Smooth muscle cell (in vitro differentiated cells): ENCODE results near the gene SYTL2. TPM values are rescaled to one million over a fixed set of nuclear protein-coding genes. Genes with fewer than 3 reads are reported as not detected.

ENCODE experiments used
- DNase-seq: peaks from one replicate; lab custom pipeline; 2025; ENCODE audit not compliant: unreplicated experiment; lab: John Stamatoyannopoulos, UW
- H2AFZ ChIP-seq: fragments of 200-600 bp; sonication (generic); 2 replicates; pipeline ENCODE4 v1.6.0; 2016; ENCODE audit warnings: antibody characterized with exemption, low read depth, mild to moderate bottlenecking
- H3F3A ChIP-seq: fragments of 200-600 bp; sonication (generic); 2 replicates; pipeline ENCODE4 v1.6.0; 2017; ENCODE audit warnings: antibody characterized with exemption, low read depth
- H3K27ac ChIP-seq: fragments of 200-600 bp; sonication (generic); 2 replicates; pipeline ENCODE4 v1.5.1; 2016; ENCODE audit warnings: low read depth, mild to moderate bottlenecking
- H3K27me3 ChIP-seq: fragments of 200-600 bp; sonication (generic); 2 replicates; pipeline ENCODE4 v1.6.1; 2016; ENCODE audit warnings: low read depth, mild to moderate bottlenecking
- H3K36me3 ChIP-seq: fragments of 200-600 bp; sonication (generic); 2 replicates; pipeline ENCODE4 v1.5.1; 2016; ENCODE audit warnings: low read depth
- H3K4me1 ChIP-seq: fragments of 200-600 bp; sonication (generic); 2 replicates; pipeline ENCODE4 v1.5.1; 2016; ENCODE audit warnings: low read depth
- H3K4me2 ChIP-seq: fragments of 200-600 bp; sonication (generic); 2 replicates; pipeline ENCODE4 v1.6.0; 2016; ENCODE audit warnings: mild to moderate bottlenecking
- H3K4me3 ChIP-seq: fragments of 200-600 bp; sonication (generic); 2 replicates; pipeline ENCODE4 v1.5.1; 2016; ENCODE audit warnings: mild to moderate bottlenecking
- H3K79me2 ChIP-seq: fragments of 200-600 bp; sonication (generic); 2 replicates; pipeline ENCODE4 v1.6.0; 2016; ENCODE audit warnings: low read depth, mild to moderate bottlenecking
- H3K9ac ChIP-seq: fragments of 200-600 bp; sonication (generic); 2 replicates; pipeline ENCODE4 v1.6.0; 2016; ENCODE audit warnings: low read depth
- H3K9me3 ChIP-seq: fragments of 200-600 bp; sonication (generic); replicated peaks from 2 replicates; pipeline ENCODE4 v1.5.1; 2016; ENCODE audit warnings: low read depth
- H4K20me1 ChIP-seq: fragments of 200-600 bp; sonication (generic); 2 replicates; pipeline ENCODE4 v1.6.0; 2016; ENCODE audit warnings: low read depth
- WGBS: methylation state at CpG from one replicate; pipeline ENCODE4 v1.1.7; 2016; ENCODE audit warnings: low lambda C conversion rate; 5-methylcytosine and 5-hydroxymethylcytosine counted together
- polyA plus RNA-seq: library from polyadenylated mRNA; unstranded; fragments of >200 nt; fragmentation: Nextera tagmentation; extraction: Ambion mirVana; gene quantifications from 2 replicates; pipeline ENCODE4 v1.2.1, GENCODE V29; 2016
- total RNA-seq: library from RNA; depleted of rRNA; stranded (reverse); fragments of >200 nt; gene quantifications from 2 replicates; pipeline ENCODE4 v1.2.3, GENCODE V29; 2014
- TF ChIP-seq, protein P1 (sequence below): fragments of 200-600 bp; sonication (generic); IDR thresholded peaks from 2 replicates; pipeline ENCODE4 v1.5.1; 2017; ENCODE audit warnings: borderline replicate concordance, mild to moderate bottlenecking, antibody characterized with exemption; ENCODE audit not compliant: insufficient read depth, poor library complexity, severe bottlenecking

Gene SYTL2
- total and polyA plus RNA-seq, 2 experiments from 2014 or later = 10.4 to 50.7 TPM

DNA sequence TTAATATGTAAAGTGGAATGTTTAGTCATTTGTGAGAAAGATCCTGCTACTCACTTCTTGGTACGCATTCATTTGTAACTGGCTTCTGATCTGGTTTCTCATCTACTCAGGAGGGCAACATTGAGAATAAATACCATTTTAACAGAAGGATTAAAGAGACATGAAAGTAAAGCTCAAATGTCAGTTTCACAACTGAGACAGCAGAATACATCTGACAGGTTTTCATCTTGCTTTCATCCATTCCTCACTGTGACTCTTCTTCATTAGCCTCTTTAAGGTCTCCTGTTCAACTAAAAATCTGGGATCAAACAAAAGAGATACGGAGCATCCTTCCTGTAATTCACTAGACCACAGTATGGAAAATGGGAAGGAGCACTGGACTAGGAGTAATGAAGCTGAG is 93.5 kb downstream of the SYTL2 start:
- Histone ChIP-seq H2AFZ (no peak overlapping the region), H4K20me1 (no peaks in the 10 kb centered on the region), H3K4me3 (no peak overlapping the region), H3K4me2 (no peak overlapping the region), H3K27me3 (no peaks in the 10 kb centered on the region), H3F3A (peaks cover 11% of the 10 kb centered on the region), H3K9me3 (no peaks in the 10 kb centered on the region), H3K79me2 (no peaks in the 10 kb centered on the region), H3K4me1 (peaks cover 32% of the 10 kb centered on the region), H3K27ac (no peak overlapping the region), H3K36me3 (no peaks in the 10 kb centered on the region), H3K9ac (no peak overlapping the region)
- TF ChIP-seq, protein P1, sequence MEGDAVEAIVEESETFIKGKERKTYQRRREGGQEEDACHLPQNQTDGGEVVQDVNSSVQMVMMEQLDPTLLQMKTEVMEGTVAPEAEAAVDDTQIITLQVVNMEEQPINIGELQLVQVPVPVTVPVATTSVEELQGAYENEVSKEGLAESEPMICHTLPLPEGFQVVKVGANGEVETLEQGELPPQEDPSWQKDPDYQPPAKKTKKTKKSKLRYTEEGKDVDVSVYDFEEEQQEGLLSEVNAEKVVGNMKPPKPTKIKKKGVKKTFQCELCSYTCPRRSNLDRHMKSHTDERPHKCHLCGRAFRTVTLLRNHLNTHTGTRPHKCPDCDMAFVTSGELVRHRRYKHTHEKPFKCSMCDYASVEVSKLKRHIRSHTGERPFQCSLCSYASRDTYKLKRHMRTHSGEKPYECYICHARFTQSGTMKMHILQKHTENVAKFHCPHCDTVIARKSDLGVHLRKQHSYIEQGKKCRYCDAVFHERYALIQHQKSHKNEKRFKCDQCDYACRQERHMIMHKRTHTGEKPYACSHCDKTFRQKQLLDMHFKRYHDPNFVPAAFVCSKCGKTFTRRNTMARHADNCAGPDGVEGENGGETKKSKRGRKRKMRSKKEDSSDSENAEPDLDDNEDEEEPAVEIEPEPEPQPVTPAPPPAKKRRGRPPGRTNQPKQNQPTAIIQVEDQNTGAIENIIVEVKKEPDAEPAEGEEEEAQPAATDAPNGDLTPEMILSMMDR = no peak
- DNase-seq = no peak
- WGBS = 93% methylated on average over 2 of the region's 2 CpGs

DNA sequence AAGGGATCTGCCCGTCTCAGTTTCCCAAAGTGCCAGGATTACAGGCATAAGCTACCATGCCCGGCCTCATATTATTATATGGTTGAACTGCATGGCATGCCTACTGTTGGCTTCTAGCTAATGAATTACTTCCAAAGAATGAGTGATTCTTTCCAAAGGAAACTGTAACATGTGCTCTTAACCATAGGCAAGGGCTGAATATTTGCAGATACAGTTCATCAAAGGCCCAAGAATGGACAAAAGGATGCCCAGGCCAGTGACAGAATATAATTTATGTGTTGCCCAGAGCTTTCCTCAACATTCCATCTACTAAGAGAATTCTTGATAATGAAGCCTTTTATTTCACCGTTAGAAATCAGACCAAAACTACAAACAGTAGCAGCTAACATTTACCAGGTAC is 98.0 kb downstream of the SYTL2 start:
- Histone ChIP-seq H3K27me3 (no peaks in the 10 kb centered on the region), H3K9ac (no peak overlapping the region), H3F3A (no peaks in the 10 kb centered on the region), H3K9me3 (no peaks in the 10 kb centered on the region), H3K27ac (no peak overlapping the region), H3K79me2 (no peaks in the 10 kb centered on the region), H3K36me3 (no peaks in the 10 kb centered on the region), H3K4me3 (no peak overlapping the region), H3K4me1 (peaks cover 14% of the 10 kb centered on the region), H4K20me1 (no peaks in the 10 kb centered on the region), H3K4me2 (no peak overlapping the region), H2AFZ (no peak overlapping the region)
- DNase-seq = no peak
- WGBS = 98% methylated on average over 3 of the region's 3 CpGs
- TF ChIP-seq, protein P1 = no peak

DNA sequence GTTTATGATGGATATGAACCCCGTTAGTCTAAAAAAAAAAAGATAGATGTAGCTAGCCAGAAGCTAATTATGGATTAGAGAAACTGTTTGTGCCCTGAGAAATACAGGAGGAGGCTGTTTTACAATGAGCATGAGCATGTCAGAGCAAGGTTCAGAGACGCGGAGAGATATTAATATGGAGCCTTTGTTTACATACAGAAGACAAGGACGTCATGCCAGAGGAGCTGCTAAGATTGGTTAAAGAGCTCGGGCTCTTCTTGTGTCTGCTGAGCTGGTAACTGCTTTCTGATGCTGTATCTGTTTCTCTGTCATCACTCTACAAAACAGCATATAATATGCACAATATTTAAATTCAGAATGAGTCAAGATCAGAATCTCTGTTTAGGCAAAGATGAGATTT is 100.0 kb downstream of the SYTL2 start:
- Histone ChIP-seq H3K79me2 (no peaks in the 10 kb centered on the region), H4K20me1 (no peaks in the 10 kb centered on the region), H3K27ac (no peak overlapping the region), H3K36me3 (no peaks in the 10 kb centered on the region), H3K4me1 (peaks cover under 1% of the 10 kb centered on the region), H3K9ac (no peak overlapping the region), H3K27me3 (no peaks in the 10 kb centered on the region), H3K4me2 (no peak overlapping the region), H3K4me3 (no peak overlapping the region), H3K9me3 (no peaks in the 10 kb centered on the region), H2AFZ (no peak overlapping the region), H3F3A (no peaks in the 10 kb centered on the region)
- DNase-seq = no peak
- 58% methylated on average over 5 of the region's 5 CpGs for WGBS
- TF ChIP-seq, protein P1 = no peak

DNA sequence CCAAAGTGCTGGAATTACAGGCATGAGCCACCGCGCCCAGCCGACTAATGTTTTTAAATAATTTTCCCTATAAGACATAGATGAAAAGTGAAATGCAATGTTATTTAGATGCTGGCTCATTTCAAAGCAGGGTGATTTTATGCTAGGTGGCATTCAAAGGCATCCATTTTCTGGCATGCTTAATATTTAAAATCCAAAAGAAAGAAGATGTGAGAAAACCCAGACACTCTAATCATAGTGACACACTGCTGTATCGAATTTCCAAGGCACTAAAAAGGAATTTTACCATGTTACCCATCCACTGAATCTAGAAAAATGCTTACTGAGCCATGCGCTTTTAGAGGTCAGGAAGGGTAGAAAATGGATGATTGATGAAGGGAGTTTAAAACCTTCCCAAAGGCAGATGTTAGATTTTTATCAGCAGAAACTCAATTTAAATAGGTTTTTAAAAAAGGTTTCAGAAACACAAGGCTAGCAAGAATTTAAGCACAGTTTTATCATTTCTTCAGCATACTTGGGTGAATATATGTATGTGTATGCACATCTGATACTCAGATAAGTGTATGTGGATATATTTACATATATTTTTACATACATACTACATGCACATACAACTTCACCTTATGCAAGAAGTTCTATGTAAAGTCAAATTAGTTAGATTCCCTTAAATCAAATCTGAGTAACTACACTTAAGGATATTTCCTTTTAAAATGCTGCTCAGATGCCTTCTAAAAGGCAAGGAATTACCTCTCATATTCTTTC is 100.8 kb downstream of the SYTL2 start:
- Histone ChIP-seq H3K27me3 (no peaks in the 10 kb centered on the region), H3K79me2 (no peaks in the 10 kb centered on the region), H3F3A (no peaks in the 10 kb centered on the region), H3K27ac (no peak overlapping the region), H3K4me1 (no peaks in the 10 kb centered on the region), H3K4me2 (no peak overlapping the region), H3K4me3 (no peak overlapping the region), H3K36me3 (no peaks in the 10 kb centered on the region), H3K9ac (no peak overlapping the region), H3K9me3 (no peaks in the 10 kb centered on the region), H2AFZ (no peak overlapping the region), H4K20me1 (no peaks in the 10 kb centered on the region)
- no peak for DNase-seq
- WGBS = 89% methylated on average over 5 of the region's 5 CpGs
- TF ChIP-seq, protein P1 = no peak
